Muscle layer of duodenum (tissue), 2 donors: Measurements from ENCODE around the gene IZUMO4.

ENCODE experiments used
- H3K27ac ChIP-seq: one replicate; pipeline ENCODE4 v1.7.0; 2013; ENCODE audit warnings: mild to moderate bottlenecking, low read length
- H3K27me3 ChIP-seq: one replicate; pipeline ENCODE4 v1.7.0; 2013; ENCODE audit warnings: low read depth, mild to moderate bottlenecking, control low read depth, low read length
- H3K36me3 ChIP-seq, 2 donors: one replicate each; pipeline ENCODE4 v1.7.0; 2013; ENCODE audit warnings: low read length in 2 of 2, control low read depth in 1 of 2, mild to moderate bottlenecking in 1 of 2; ENCODE audit not compliant: insufficient read depth in 2 of 2, control insufficient read depth in 1 of 2
- H3K4me1 ChIP-seq, 2 donors: one replicate each; pipeline ENCODE4 v1.7.0; 2013; ENCODE audit warnings: low read length in 2 of 2, mild to moderate bottlenecking in 2 of 2, control low read depth in 1 of 2, moderate library complexity in 1 of 2; ENCODE audit not compliant: insufficient read depth in 2 of 2, control insufficient read depth in 1 of 2
- H3K4me3 ChIP-seq, 2 donors: one replicate each; pipeline ENCODE4 v1.7.0; 2013; ENCODE audit warnings: low read length in 2 of 2, low read depth in 1 of 2, mild to moderate bottlenecking in 1 of 2
- H3K9me3 ChIP-seq, 2 donors: one replicate each; pipeline ENCODE4 v1.7.0; 2013; ENCODE audit warnings: low read length in 2 of 2, control low read depth in 1 of 2, mild to moderate bottlenecking in 1 of 2; ENCODE audit not compliant: control insufficient read depth in 1 of 2
- donor health status: healthy.

IZUMO4 gene

DNA sequence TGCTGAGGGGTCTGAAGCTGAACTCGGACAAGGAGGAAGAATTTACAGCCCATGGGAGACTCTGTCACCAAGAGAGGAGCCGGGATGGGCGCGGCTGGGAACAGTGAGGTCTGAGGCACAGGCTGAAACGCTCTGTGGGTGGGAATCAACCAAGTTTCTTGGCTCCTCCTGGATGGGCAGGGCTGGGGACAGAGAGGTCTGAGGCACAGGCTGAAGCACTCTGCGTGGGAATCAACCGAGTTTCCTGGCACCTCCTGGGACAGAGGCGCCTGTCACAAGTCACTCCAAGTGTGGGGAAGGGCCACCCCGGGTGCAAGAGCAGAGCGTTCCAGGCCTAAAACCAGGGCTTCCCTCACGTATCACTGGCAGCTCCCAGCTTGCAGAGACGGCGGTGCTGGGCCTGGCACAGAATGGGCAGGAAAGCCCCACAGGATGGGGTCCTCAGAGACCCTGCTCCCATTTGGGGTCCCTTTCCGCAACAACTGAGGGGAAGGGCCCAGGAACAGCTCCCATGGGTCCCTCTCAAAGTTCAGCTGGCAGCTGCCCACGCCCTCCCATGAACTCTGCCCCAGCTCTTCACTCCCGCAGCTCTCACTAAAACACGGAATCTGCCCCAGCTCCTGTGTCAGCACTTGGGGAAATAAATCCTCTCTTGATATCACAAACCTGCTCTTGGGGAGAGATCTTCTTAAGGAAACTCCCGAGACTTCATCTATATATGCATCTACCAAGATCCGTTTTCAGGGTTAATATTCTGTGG lies 36.2 kb downstream of the IZUMO4 start:
- H3K27ac ChIP-seq = no peak overlapping the region
- H3K27me3 ChIP-seq = no peaks in the 10 kb centered on the region
- no peaks in the 10 kb centered on the region for H3K4me1 ChIP-seq
- no peaks in the 10 kb centered on the region for H3K9me3 ChIP-seq
- H3K4me3 ChIP-seq = no peak overlapping the region
- peaks cover 30 to 62% of the 10 kb centered on the region in 2 donors for H3K36me3 ChIP-seq

DNA sequence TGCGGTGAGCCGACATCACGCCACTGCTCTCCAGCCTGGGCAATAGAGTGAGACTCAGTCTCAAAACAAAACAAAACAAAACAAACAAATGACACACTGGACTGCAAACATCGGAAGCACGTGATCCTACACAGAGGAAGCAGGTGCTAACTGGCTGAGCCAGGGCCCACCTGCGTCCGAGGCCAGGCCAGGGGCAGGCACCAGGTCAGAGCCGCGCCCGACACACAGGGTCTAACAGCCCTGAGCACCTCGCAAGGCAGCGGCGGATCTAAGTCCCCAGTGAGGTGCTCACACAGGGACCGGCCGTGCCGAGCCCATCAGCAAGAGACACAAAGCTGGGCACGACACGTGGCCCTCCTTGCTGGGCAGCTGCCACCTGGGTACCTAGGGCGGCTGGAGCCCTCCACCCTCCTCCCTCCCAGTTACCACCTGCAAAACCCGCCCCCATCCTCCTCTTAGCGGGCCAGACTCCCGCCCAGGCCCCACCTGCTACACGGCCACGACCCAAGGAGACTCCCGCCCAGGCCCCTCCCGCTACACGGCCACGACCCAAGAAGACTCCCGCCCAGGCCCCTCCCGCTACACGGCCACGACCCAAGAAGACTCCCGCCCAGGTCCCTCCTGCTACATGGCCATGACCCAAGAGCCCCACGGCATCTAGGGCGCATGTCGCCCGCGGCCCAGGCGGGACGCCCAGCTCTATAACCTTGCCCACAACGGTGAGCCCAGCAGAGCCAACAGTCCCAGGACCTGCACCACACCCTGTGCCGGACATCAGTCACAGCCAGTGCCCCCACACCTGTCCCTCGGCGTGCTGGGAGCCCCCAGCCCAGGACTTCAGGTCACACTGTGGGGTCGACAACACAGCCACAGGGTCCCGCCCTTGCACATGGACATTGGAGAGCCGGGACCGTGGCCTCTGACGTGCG lies 39.0 kb downstream of the IZUMO4 start:
- H3K4me3 ChIP-seq = no peak overlapping the region
- H3K36me3 ChIP-seq = peaks cover 30 to 47% of the 10 kb centered on the region in 2 donors
- no peaks in the 10 kb centered on the region for H3K9me3 ChIP-seq

DNA sequence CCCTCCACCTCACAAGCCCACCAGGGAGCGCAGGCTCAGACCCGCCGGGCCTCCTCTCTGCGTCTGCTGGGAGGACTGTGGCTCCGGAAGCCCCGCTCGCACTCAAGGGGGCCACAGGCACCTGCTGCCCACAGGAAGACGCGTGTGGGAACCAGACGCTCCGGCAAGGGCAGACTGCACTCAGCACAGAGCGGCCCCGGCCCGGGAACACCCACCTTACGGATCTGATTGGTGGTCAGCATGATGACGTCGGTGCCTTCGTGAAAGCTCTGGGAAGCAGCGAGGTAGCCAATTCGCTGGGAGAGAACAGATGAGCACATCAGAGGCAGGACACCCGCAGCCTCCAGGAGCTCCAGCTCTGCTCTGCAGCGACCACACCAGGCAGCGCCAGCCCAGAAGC lies 40.1 kb downstream of the IZUMO4 start:
- no peak overlapping the region for H3K4me3 ChIP-seq
- no peaks in the 10 kb centered on the region for H3K9me3 ChIP-seq
- peaks cover 24 to 40% of the 10 kb centered on the region in 2 donors for H3K36me3 ChIP-seq
- H3K27ac ChIP-seq = no peak overlapping the region
- no peaks in the 10 kb centered on the region for H3K4me1 ChIP-seq
- H3K27me3 ChIP-seq = no peaks in the 10 kb centered on the region

More for the DNA sequence above, 39.0 kb downstream of the IZUMO4 start:
- Histone ChIP-seq H3K27ac (no peak overlapping the region), H3K27me3 (no peaks in the 10 kb centered on the region), H3K4me1 (no peaks in the 10 kb centered on the region)

- H3K9me3 ChIP-seq = no peaks in the 10 kb centered on the region
- no peaks in the 10 kb centered on the region for H3K27me3 ChIP-seq
- H3K4me3 ChIP-seq = no peak overlapping the region
- peaks cover 12 to 27% of the 10 kb centered on the region in 2 donors for H3K36me3 ChIP-seq
- no peak overlapping the region for H3K27ac ChIP-seq
- H3K4me1 ChIP-seq = no peaks in the 10 kb centered on the region
Observed at GRCh38 chr19:2138061-2138728, 41.5 kb downstream of the IZUMO4 start.

GRCh38 chr19:2139385-2140137 lies 42.8 kb downstream of the IZUMO4 start:
- H3K4me1 ChIP-seq = no peaks in the 10 kb centered on the region
- no peaks in the 10 kb centered on the region for H3K27me3 ChIP-seq
- H3K9me3 ChIP-seq = no peaks in the 10 kb centered on the region
- H3K36me3 ChIP-seq = peaks cover 12 to 27% of the 10 kb centered on the region in 2 donors
- no peak overlapping the region for H3K4me3 ChIP-seq
- H3K27ac ChIP-seq = no peak overlapping the region

- H3K27ac ChIP-seq = no peak overlapping the region
- no peaks in the 10 kb centered on the region for H3K9me3 ChIP-seq
- no peaks in the 10 kb centered on the region for H3K4me1 ChIP-seq
- no peak overlapping the region for H3K4me3 ChIP-seq
- H3K27me3 ChIP-seq = no peaks in the 10 kb centered on the region
- H3K36me3 ChIP-seq = peaks cover 12 to 27% of the 10 kb centered on the region in 2 donors
Observed at GRCh38 chr19:2140138-2140569, 43.4 kb downstream of the IZUMO4 start.

- H3K27me3 ChIP-seq = no peaks in the 10 kb centered on the region
- H3K4me3 ChIP-seq = no peak overlapping the region
- H3K36me3 ChIP-seq = peaks cover 6 to 12% of the 10 kb centered on the region in 2 donors
- no peaks in the 10 kb centered on the region for H3K9me3 ChIP-seq
- no peak overlapping the region for H3K27ac ChIP-seq
- H3K4me1 ChIP-seq = no peaks in the 10 kb centered on the region
Observed at GRCh38 chr19:2142173-2142829, 45.6 kb downstream of the IZUMO4 start.

- Histone ChIP-seq H3K4me1 (peaks cover 0 to 7% of the 10 kb centered on the region in 2 donors), H3K27me3 (no peaks in the 10 kb centered on the region), H3K36me3 (no peaks in the 10 kb centered on the region), H3K27ac (no peak overlapping the region), H3K9me3 (no peaks in the 10 kb centered on the region), H3K4me3 (no peak overlapping the region)
Observed at GRCh38 chr19:2144190-2144589, 47.5 kb downstream of the IZUMO4 start.

- no peaks in the 10 kb centered on the region for H3K9me3 ChIP-seq
- no peaks in the 10 kb centered on the region for H3K36me3 ChIP-seq
- H3K4me3 ChIP-seq = no peak overlapping the region
- H3K27ac ChIP-seq = no peak overlapping the region
- H3K4me1 ChIP-seq = peaks cover 9 to 23% of the 10 kb centered on the region in 2 donors
- H3K27me3 ChIP-seq = no peaks in the 10 kb centered on the region
Observed at GRCh38 chr19:2145831-2146241, 49.1 kb downstream of the IZUMO4 start.

GRCh38 chr19:2148482-2149135 lies 51.9 kb downstream of the IZUMO4 start:
- Histone ChIP-seq H3K4me3 (no peak overlapping the region), H3K27ac (no peak overlapping the region), H3K4me1 (peaks cover 9 to 28% of the 10 kb centered on the region in 2 donors)

More at GRCh38 chr19:2148482-2149135, 51.9 kb downstream of the IZUMO4 start:
- Histone ChIP-seq H3K9me3 (no peaks in the 10 kb centered on the region), H3K27me3 (no peaks in the 10 kb centered on the region), H3K36me3 (no peaks in the 10 kb centered on the region)
